Stimulated activated CD8-positive, alpha-beta memory T cell treated with anti-CD3 and anti-CD28 coated beads, Interleukin-2, amount 100 ng/mL, for 48 hours (primary cell): ENCODE results near the gene PLCD1.

Source experiments
- DNase-seq, 2 donors: peaks; one replicate each; pipeline ENCODE4 v3.0.0-alpha.2; 2020; ENCODE audit warnings: low read depth in 2 of 2

PLCD1 gene

DNA sequence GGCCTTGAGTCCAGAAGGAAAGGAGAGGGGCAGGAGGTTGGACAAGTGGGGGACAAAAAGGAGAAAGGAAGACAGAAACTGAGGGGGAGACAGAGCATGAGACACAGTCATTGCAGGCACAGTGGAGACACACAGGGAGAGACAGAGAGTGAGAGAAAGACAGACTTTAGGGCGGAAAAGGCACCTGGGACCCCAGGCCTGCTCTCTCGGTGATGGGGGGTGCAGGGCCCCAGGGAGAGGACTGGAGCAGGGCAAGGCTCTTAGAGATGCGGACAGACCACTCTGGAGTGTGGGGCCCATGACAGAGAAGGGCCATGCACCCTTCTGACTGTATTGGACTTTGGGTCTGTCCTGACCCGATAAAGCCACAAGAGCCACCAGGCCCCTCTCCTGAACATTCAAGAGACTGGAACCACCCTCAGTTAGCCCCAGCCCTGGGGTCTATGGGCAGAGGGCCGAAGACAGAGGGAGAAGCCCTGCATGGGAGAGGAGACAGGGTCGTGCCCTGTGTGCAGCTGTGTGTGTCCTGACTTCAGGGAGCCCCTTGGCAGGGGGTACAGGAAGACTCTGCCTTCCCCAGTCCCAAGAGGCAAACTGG, 12.5 kb downstream of the PLCD1 start:
- DNase-seq, result no peak

DNA sequence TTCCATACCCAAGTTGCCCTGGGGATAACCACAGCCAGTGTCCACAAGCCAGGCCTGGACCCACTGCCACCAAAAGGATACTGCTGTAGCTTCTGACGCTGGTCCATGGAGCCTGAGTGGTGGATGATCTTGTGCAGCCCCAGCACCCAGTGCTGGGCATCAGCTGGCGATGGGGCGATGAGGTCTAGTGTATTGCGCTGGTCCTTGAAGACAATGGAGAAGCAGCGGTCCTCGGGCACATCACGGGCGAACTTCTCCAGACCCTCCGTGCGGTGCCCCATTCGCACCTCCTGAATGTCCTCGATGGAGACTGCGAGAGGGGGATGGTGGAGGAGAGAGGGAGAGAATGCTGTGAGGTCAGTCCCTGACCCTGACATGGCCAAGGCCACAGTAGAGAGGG, 13.0 kb downstream of the PLCD1 start:
- DNase-seq, result no peak

DNA sequence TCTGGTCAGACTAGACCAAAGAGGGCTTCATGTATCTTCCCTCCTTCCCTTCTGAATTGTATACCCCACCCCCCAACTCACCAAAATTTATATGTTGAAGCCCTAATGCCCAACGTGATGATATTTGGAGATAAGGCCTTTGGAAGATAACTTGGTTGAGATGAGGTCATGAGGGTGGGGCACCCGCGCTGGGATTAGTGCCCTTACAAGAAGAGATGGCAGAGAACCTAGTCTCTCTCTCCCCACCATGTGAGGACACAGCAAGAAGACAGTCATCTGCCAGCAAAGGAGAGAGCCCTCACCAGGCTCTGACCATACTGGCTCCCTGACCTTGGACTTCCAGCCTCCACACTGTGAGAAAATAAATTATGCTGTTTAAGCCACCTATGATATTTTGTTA, 13.5 kb downstream of the PLCD1 start:
- no peak for DNase-seq

DNA sequence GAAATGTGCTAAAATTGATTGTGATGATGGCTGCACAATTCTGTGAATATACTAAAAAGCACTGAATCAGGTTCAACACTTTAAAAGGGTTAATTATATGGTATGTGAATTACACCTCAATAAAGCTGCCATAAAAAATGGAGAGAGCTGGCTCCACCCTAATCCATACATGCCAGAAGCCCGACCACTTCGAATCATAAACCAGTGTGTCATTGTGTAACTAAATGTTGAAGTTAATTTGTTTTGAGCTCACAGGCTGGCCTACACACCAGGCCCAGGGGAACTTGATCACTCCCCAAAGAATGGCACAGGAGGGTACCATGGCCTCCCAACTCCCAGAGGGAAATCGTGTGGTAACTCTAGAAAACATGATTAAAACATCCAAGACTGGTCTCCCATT, 14.0 kb downstream of the PLCD1 start:
- no peak for DNase-seq

DNA sequence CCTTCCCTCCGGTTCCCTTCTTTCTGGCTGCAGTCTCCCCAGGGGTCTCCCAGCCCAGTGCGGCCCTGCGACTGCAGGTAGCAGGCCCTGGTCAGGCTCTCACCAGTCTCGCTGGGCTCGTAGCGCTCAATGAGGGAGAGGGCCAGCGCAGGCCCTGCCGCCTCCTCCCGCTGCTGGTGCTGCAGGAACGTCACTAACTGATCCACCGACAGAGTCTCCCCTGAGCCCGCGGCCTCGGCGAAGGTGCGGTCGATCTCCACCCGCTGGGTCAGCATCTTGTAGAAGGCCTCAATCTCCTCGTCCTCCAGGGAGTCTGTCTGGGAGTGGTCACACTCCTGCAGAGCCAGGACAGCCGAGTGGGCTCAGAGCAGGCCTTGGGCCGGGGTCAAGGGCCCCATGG, 18.3 kb downstream of the PLCD1 start:
- no peak for DNase-seq

DNA sequence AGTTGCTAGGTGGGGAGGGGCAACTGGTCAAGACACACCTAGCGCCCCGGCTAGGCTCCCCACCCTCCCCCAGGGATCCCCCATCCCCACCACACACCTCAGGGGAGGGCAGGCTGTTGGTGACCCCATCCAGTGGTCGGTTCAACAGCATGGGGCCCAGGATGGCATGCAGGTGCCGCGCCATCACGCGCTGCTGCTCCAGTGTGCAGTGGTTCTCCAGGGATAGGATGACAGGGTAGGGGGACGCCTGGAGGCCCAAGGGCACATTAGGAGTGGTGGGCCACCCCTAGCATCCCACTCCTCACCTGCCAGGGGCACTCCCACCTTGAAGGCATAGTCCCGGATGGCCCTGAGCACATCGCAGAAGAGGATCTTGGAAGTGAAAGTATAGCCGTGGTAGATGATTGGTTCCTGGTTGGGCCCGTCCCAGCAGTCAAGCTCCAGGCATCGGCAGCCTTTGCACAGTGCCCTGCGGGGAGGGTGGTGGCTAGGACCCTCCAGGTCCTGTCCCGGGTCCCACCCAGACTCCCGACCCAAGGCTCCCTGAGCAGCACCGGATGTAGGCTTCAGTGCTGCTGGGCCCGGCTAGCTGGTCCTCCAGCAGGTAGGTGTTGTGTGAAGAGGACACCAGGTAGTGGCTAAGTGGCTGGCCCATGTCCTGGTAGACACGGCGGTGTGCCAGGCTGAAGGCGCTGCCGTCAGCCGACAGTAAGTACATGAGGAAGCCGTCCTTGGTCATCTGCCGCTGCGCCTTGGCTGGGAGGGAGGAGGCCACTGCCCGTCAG, 19.4 kb downstream of the PLCD1 start:
- DNase-seq, result no peak

DNA sequence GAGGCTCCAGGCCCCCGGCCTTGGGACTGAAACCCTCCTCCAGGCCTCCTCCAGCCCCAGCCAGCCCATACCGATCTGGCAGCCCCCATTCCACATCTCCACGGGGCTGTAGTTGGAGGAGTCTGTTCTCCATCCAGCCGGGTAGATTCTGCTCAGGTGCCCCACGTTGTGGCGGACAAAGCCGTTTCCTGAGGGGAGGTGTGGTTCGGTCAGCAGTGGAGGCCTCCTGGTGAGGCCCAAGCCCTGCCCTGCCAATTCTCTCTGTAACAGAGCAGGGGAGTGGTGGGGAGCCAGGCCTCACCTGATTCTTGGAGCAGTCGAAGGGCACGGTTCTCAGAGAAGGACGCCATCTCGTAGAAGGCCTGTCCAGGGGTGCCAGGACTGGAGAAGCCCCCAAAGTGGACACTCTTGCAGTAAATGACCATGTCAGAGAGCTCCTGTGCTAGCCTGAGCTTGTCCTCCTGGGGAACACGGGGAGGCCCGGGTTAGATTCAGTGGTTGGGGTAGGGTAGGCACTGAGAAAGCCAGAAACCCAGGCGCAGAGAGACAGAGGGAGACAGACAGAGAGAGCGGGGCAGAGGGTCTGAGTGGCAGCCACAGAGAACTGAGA, 20.4 kb downstream of the PLCD1 start:
- DNase-seq, result no peak

DNA sequence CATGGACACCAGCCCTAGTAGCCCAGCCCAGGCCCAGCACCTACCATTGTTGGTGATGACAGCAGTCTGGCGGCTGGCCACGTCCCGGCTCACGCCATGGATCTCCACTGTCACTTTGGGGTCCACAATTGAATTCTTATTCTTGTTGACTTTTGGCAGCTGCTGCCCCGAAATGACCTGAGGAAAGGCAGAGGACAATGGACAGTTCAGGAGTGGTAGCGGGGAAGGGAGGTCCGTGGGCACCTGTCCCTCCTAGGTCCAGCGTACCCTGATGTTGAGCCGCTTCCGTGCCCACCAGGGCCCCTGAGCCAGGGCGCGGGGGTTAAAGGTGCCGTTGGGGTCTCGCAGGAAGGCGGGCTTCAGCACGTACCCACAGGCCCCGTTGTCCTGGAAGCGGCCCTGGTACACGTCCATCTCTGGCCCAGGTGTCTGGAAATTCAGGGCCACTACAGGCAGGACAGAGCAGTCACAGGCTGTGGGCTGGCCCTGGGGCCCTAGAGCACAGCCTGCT, 21.2 kb downstream of the PLCD1 start:
- DNase-seq, result no peak

DNA sequence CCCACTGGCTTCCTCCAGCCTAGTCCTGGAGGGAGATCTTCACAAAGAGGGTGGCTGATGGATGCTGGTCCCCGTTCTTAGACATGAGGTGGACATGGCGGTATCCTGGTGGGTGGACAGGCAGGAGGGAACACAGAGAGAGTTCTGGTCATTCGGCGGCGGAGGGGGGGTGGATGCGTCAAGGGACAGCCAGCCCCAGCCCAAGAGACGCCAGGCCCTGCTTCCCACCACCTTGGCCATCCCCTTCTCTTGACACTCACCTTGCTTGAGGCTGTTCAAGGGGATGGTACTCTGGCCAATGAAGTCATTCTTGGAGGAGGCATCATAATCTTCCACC, 21.7 kb downstream of the PLCD1 start:
- no peak for DNase-seq

DNA sequence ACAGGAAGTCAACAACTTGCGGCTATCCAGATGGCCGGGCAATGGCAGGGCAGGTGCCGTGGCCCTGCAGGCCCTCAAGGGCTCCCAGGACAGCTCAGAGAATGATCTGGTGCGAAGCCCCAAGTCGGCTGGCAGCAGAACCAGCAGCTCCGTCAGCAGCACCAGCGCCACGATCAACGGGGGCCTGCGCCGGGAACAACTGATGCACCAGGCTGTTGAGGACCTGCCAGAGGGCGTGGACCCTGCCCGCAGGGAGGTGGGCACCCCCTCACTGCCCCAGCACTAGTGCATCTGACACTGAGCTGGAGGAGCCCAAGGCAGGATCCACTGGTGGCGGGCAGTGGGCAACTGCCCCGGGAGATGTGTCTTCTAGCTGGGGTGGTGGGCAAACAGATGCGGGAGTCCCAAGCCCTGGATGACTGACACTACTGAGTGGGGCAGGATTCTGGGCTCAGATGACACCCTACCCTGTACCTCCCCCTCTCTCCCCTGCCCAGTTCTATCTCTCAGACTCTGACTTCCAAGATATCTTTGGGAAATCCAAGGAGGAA, 22.9 kb downstream of the PLCD1 start:
- DNase-seq, result no peak

DNA sequence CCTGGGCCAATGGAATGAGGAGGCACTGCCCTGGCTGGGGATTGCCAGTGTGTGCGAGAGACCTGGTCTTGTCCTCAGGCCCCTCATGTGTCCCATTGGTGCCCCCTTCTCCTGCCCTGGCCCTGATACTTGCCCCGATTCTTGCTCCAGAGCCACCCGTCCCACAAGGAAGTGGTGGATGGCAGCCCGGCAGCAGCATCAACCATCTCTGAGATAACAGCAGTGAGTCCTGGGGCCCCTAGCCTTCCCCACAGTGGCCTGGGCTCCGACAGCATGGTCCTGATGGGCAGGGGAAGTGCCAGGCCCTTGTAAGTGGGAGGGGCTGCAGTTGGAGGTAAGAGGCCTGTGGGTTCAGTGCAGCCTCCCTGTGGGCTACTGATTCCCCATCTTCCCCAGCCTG, 23.4 kb downstream of the PLCD1 start:
- DNase-seq, result no peak

DNA sequence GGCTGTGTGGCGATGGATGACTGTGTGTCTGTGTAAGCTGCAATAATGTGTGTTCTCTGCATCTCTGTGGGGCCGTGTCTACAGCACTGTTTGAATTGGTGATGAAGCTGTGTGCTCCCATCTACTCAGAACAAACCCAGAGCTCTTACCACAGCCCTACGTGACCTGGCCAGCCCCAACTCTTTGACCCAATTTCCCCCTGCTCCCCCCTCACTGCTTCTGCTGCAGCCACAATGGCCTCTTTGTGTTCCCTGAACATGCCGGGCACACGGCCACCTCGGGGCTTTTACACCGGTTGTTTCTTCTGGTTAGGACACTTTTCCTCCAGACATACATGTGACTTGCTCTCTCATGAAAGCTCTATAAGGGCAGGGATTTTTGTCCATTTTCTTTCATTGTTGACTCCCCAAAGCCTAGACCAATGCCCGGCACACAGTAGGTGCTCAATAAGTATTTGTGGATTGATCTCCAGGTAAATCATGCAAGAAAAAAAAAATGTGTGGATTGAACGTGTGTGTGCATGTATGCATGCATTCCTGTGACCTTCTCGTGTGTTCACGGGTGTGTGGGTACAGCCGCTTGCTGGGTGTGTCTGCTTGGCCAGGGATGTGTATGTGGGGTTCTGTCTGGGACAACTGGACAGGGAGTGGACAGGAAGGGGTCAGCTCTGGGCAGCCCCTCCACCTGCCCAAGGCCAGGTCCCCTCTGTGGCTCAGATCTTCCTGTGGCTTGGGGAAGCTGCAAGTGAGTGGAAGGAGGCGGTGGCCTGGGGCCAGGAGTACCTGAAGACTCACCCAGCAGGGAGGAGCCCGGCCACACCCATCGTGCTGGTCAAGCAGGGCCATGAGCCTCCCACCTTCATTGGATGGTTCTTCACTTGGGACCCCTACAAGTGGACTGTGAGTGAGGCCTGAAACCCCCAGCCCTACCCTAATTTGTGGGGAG, 24.1 kb downstream of the PLCD1 start:
- no peak for DNase-seq

DNA sequence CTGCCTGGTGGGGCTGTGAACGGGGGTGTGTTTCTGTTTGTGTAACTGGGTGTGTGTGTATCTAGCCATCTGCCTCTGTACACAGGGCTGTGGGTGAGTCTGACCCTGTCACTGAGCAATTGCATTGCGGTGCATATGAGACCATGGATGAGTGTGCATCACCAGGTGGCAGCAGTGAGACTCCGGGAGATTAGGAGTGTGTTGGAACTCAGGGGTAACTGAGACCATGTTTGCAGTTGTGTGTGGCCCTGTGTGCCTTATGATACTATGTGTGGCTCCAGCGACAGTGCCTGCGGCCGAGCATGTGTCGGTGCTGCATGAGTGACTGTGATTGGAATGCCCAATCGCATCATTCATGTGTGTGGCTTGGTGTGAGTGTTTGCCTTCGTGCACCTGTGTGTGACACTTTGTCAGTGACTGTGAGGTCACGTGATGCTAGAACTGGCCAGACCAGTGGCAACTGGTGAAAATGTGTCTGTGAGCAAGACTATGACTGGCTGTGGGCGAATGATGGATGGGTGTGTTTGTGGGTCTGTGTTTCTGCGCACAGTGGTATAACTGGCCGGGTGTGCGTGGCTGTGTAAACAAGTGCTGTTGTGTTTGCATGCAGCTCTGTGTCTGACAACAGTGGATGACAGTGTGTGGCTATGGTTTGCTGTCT, 24.9 kb downstream of the PLCD1 start:
- peak in 1 of 2 donors; percentile 37 for DNase-seq

DNA sequence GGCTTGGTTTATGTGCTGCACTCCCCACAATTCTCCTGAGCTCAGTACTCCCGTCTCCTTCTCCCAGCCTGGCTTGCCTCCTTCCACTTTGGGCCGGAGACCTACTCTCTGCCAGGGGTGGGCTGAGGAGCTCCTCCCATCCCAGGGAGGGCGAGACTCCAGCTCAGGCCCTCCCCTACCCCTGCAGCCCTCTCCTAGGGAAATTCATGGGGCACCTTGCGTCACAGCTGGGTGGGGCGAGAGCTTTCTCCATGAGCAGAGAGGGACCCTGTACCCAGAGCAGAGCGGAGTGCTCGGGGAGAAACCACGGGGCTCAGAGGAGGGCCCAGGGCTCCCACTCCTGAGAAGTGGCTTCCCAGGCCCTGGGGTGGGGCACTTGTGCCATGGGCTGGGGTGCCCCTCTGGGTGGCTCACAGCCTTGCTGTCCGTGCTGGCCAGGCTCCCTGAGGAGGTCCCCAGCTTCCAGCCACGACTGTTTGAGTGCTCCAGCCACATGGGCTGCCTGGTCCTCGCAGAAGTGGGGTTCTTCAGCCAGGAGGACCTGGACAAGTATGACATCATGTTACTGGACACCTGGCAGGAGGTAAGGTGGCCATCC, 25.5 kb downstream of the PLCD1 start:
- no peak for DNase-seq

DNA sequence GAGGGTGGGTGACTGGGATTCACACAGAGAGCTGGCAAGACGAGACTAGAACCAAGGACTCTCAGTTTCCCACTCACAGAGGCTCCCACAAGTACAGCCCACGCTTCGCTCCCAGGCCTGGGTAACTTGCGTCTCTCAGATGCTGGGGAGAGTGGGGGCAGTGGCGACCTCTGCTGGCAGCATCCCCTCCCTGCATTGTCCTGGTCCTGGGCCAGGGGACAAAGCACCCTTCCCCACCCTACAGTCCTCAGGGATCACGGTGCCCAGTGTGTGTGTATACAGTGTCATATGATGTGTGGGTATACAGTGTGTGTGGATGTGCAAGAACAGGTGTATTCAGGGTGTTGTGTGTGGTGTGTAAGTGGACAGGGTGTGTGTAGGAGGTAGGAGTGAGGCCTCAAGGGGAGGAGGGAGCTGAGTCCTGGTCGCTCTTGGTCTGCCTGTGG, 26.0 kb downstream of the PLCD1 start:
- DNase-seq, result peak; percentile 51 to 55

DNA sequence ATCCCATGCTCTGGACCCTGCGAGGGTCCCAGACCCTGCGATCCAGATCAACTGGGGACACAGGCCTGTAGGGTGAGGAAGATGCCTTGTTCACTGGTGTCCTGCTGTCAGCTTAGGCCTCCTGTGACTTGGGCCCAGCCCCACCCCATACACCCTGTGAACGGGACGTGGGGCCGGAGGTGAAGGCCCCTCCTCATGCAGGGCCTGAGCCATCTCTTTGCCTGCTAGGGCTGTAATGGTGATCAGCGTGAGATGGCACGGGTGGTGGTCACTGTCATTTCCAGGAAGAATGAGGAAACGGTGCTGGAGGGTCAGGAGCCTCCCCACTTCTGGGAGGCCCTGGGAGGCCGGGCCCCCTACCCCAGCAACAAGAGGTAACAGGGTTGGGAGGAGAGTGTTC, 26.5 kb downstream of the PLCD1 start:
- DNase-seq, result no peak

DNA sequence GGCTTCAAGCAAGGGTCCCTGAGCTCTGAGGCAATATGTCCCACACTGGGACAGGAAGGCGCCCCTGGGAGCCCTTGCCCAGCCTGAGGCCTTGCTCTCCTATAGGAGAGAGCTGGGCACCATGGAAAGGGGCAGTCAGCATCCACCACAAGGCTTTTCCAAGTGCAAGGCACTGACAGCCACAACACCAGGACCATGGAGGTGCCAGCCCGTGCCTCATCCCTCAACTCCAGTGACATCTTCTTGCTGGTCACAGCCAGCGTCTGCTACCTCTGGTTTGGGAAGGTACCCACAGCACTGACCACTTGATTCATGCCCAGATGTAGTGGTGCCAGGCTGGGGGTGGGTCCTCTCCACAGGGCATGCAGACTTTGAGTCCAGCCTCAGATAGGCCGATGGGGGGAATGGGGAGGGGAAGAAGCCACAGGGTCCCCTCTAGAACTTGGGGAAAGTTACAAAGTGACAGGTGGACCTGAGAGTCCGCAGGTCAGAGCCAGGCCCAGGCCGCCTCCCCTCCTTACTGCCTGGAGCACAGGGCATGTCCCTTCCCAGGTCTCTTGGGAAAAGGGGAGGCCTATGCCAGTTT, 27.1 kb downstream of the PLCD1 start:
- no peak for DNase-seq

DNA sequence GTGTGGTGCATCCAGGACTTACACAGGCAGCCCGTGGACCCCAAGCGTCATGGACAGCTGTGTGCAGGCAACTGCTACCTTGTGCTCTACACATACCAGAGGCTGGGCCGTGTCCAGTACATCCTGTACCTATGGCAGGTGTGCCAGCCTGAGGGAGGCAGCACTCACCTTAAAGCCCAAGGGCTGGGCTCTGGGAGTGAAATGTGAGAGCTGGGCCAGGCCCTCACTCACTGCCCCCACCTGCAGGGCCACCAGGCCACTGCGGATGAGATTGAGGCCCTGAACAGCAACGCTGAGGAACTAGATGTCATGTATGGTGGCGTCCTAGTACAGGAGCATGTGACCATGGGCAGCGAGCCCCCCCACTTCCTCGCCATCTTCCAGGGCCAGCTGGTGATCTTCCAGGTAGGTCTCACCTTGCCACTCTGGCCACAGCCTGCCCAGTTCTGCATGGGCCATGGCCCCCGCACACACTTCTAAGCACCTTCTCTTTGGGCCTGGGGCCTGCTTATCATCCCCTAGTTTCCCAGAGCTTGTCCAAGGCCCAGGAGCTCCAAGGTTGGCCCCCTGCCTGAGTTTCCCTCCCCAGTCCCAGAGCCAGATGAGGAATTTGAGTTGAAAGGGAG, 27.9 kb downstream of the PLCD1 start:
- no peak for DNase-seq

DNA sequence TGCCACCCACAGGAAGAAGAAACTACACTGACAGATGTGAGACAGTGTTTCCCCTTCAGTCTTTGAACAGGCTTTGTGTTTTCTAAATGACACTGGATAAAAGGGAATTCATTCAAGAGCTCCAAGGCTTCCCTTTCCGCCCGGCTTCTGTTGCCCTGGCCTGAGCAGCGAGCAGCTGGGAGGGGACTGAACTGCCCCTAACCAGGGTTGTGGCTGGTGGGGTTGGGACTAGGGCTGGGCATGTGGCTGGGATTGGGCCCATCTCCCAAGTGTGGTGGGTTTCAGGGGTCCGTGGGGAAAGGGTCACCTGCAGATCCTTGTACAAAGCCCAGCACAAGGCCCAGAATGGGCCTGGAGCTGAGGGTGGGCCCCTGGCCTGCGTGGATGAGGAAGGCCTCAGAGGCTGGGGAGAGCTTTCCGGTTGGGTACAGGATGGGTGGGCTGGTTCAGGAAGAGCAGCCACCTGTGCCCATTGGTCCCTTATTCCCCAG, 28.4 kb downstream of the PLCD1 start:
- no peak for DNase-seq
